HG03432 (cell line): ENCODE measurements around the gene EXOC6B.

Source experiments
- ATAC-seq: cut with Tn5 transposase; IDR thresholded peaks from one replicate; pipeline ENCODE4 v1.9.1; 2021; ENCODE audit warnings: mild to moderate bottlenecking, moderate library complexity; ENCODE audit not compliant: unreplicated experiment

Gene EXOC6B

DNA sequence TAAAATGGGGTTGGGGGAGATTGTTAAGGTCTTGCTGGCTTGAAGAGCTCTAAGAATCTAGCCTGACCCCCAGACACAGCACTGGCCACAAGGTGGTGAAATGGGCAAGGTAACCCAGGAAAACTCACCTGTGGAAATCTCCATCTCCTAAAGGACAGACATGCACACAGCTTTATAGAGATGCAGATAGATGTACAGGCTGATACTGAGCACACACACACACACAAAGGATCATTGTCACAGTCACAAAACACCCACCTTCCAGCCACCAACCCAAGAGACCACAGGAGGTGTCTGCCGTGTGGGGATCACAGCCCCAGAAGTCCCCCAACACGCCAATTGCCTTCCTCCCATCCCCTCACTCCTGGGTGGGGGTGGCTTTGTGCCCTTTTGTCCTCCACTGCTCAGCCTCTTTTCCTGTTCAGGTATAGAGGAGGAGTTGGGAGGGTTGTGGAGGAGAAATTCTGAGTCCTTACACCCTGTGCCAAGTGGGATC lies 674.9 kb downstream of the EXOC6B start:
- no peak for ATAC-seq

- peak; percentile 82 for ATAC-seq
These were observed 675.5 kb downstream of the EXOC6B start for GRCh38 chr2:72150157-72150860.

- ATAC-seq: no peak
These were observed 676.2 kb downstream of the EXOC6B start for GRCh38 chr2:72149556-72150156.

DNA sequence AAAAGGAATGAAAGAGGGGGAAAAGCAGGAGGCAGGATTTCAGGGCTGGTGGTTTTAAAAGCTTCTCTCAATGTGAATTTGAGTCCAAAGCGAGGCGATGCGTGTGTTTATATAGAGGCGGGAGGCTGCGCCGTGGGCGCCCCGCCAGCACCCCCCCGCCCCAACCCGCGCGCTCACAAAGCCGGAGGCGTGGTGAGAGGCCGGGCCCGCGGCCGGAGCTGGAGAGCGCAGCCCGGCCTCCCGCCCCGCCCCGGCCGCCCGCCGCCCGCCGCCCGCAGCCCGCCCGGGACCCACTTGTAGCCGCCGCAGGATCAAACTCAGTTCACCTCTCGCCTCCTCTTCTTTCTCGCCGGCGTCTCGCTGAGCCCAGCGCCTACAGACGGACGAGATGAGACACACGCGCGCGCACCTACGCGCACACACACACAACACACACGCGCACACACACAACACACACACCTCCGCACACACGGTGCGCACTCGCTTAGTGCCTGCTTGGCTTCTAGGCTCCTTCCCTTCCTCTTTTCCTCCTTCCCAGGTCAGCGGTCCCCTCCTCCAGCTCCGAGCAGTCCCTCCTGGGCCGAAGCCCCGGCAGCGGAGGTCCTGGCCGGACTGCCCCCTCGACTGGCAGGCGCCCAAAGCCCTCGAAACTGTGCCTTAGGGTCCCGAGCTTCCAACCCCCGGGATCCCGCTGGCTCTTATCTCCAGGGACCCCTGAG lies 676.8 kb downstream of the EXOC6B start:
- no peak for ATAC-seq

- no peak for ATAC-seq
These were observed 677.6 kb downstream of the EXOC6B start for GRCh38 chr2:72148003-72148836.

DNA sequence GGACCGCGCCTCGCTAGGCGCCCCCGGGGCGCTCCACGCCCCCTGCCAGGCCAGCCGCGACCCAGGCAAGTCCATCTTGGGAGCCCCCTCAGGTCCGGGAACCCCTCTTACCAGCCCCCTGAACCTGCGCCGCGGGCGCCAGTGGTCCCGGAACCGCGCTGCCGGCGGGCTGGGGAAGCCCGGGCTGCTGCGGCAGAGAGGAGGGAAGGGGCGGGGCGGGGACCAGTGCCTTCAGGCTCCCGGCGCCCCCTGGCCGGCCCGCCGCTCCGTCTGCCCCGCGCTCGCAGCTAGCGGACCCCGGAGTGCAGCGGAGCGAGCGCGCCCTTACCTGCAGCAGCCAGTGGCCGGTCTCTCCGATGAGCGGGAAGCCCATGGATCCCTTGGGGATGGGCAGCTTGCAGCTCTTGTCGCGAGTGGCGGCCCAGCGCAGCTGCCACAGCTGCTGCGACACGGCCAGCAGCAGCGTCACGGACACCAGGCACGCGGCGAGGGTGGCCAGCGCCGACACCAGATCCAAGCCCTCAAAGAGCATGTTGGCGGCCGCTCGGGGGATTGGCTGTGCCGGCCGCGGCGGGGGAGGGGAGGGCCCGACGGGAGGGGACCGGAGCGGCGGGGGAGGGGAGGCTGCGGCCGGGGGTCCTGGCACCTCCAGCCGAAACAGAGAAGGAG lies 678.4 kb downstream of the EXOC6B start, which contains the start of gene CYP26B1:
CYP26B1 (minus strand) TSS at position 560 of the 669 bp plus-strand sequence; CDS start at position 532, 28 bp downstream.
- ATAC-seq: no peak

DNA sequence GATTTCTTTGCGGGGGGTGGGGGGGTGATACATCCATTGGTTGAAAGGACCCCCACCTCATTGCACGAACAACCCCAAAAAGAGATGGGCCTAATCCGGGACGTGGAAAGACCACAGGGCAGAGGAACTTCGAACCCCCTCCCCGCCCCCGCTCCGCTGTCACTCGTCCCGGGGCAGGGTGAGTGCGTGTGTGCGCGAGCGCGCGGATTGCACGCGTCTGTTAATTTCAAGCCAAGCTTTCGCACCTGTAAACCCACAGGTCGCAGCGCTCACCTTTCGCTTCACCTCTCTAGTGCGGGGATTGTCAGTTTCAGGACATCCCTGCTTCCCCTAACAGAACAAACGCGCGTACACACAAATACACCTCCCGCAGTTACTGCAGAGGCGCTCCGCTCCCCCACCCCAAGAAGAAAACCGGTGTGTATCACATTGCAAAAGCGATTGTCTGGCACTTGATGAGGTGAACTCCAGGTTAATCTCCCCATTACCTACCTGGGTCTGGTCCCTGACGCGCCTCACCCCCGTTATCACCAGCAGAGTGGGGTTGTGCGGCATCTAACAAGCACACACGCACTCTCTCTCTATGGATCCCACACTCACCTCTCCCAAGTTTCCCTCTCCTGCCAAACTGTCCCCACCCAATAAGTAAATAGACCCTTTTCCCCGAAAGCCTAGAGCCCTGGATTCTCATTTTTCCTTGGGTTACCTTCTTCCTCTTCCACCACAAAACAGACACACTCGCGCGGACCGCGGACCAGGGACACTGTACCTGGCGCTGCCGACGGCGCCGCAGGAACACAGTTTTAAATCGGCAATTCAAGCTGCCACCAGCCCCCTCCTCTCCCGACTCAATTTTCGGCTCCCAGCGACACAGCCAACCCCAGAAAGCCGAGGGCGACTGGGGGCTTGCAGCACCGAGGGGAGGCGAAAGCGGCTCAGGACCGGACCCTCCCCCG lies 679.2 kb downstream of the EXOC6B start:
- ATAC-seq: no peak

GRCh38 chr2:72145658-72146329 lies 680.0 kb downstream of the EXOC6B start:
- no peak for ATAC-seq

DNA sequence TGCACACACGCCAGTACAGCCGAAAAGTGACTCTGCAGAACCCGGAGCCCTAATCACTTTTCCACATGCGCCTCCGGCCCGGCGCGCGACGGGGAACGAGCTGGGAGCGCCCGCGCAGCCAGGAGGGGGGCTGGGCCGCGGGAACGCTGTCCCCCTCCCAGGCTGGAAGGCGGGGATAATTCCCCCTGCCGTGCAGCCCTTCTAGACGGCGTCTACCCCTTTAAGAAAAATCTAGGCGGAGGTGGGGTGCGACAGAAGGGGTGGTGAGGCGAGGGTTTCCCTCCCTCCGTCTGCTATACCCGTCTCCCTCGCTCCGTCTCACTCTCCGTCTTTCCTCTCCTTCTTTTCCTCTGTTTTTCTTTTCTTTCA lies 680.6 kb downstream of the EXOC6B start:
- ATAC-seq: no peak

- ATAC-seq: no peak
These were observed 681.1 kb downstream of the EXOC6B start for GRCh38 chr2:72144632-72145288.

GRCh38 chr2:72144274-72144631 lies 681.6 kb downstream of the EXOC6B start:
- ATAC-seq: no peak

GRCh38 chr2:72143441-72144273 lies 682.2 kb downstream of the EXOC6B start:
- ATAC-seq: no peak

- no peak for ATAC-seq
These were observed 683.0 kb downstream of the EXOC6B start for GRCh38 chr2:72142570-72143440.

- no peak for ATAC-seq
These were observed 683.9 kb downstream of the EXOC6B start for GRCh38 chr2:72141881-72142451.

DNA sequence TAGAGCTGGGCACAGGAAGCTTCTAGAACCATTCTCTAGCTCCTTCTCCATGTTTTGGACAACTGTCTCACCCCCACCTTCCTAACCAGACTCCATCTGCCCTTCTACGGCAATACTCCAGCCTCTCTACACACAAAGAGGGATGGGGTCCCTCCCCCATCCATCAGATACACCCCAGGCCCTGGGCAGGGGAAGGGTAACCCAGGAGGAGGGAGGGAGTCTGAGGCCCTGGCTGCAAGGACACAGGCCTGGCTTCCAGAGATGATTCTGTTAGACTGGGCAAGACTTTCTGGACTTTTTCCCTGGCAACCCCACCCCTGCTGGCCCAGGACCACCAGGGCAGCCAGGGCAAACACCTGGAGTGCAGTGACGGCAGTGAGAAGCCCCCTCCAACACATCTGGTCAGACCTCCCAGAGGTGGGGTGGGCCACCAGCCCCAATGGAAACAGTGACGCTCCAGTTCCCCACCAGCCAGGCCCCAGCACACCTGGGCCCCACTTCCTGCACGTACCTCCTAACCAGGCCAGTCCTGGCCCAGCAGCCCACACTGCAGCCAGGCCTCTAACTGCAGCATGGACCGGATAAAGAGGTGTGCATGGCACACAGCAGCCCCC lies 684.7 kb downstream of the EXOC6B start:
- ATAC-seq: no peak

DNA sequence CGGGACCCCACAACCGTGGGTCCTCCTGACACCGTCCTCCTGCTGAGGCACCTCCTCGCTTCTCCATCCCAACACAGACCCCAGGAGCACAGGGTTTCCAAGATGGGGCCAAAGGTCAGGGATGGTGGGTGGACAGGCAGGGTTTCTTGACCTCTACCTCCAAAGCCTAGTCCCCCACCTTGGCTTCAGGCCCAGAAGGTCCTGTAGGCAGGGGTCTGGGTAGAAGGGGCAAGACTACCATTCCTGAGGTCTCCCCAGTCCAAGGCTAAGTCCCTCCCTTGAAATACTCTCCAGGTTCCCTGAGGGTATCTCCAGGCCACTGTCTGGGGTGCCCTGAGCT lies 685.2 kb downstream of the EXOC6B start:
- no peak for ATAC-seq
